ENCODE measurements around the gene ZNF786. TPM values are rescaled to one million over a fixed set of nuclear protein-coding genes. Genes with fewer than 3 reads are reported as not detected.
A peak's percentile ranks its signal among the peaks of the same experiment; 100 is the strongest.

The ZNF786 gene
- total and polyA plus RNA-seq, 9 of the 15 experiments (the other 6 are each of a cell fraction or from before 2014, with no cell fraction given): 0.31 to 5.4 (median 3.0) TPM

GRCh38 chr7:149093228-149093627, 2.7 kb upstream of the ZNF786 start:
- ChIA-PET POLR2A (interaction anchor here (1.2 kb wide), 1 partner anchor 33 kb away, joined by 4 read pairs; no protein-coding TSS in a partner anchor), CTCF (ENCODE audit: low intra/inter-chr PET ratio) (no interaction called here)
- intact Hi-C loops (cut with micrococcal nuclease) (loop anchor here (5.0 to 10.0 kb wide), 4 partner anchors 104 to 586 kb away; partner anchors contain the start of gene ZNF282), in situ Hi-C loops (cut with MboI) (no loop called here)
- Histone ChIP-seq H3K9me3 (replicated peaks; ENCODE audit: control insufficient read depth, insufficient read depth, low read depth, low read length) (no peaks in the 10 kb centered on the region), H3K36me3 (ENCODE audit: control insufficient read depth, insufficient read depth, low read length) (no peaks in the 10 kb centered on the region), H3K79me2 (ENCODE audit: control insufficient read depth, insufficient read depth, low read length) (peaks cover 7% of the 10 kb centered on the region; the same call in 1 of the 3 replicates), H3K4me2 (ENCODE audit: insufficient read depth, low read length) (no peak overlapping the region), H3K9me1 (ENCODE audit: control insufficient read depth, insufficient read depth, low read length) (no peaks in the 10 kb centered on the region), H3K4me3 (no peak overlapping the region), H3K27me3 (ENCODE audit: control insufficient read depth in 2 of 2, insufficient read depth in 2 of 2, low read length in 2 of 2) (no peaks in the 10 kb centered on the region), H2AFZ (ENCODE audit: low read depth, low read length) (peak overlapping the region; percentile 11; the same call in 1 of the 2 replicates), H3K27ac (ENCODE audit: extremely low read depth, low read depth, low read length) (no peak overlapping the region), H3K4me1 (replicated peaks in 1 of 2; ENCODE audit: control insufficient read depth in 2 of 2, insufficient read depth in 2 of 2, low read length in 2 of 2) (peaks cover 7 to 29% of the 10 kb centered on the region in 2 experiments), H4K20me1 (replicated peaks; ENCODE audit: control insufficient read depth, insufficient read depth, low read length) (no peaks in the 10 kb centered on the region), H3K9ac (ENCODE audit: insufficient read depth in 1 of 2, low read depth in 2 of 2, low read length in 2 of 2) (no peak overlapping the region)
- peak; percentile 81 for FAIRE-seq
- 6% methylated on average over 4 of the region's 4 CpGs for WGBS (ENCODE audit: insufficient coverage, low coverage, missing lambda C conversion rate)
- peak in 2 of 4 experiments; percentile 48 to 62 for DNase-seq (ENCODE audit: extremely low read depth in 1 of 4, low spot score in 3 of 4)
- BruUV-seq (replicated peaks): no TSS peak
- no peak for ATAC-seq
- TF ChIP-seq NR0B1 (IDR thresholded peaks at IDR 0.05; ENCODE audit: partially characterized antibody) (no peak), ZNF449 (CRISPR knock-in tag; IDR thresholded peaks at IDR 0.05) (no peak), EP300 (IDR thresholded peaks at IDR 0.05; ENCODE audit: low read length) (0 out of 2 replicates have a peak, but pooled peaks have one; percentile 11), BMI1 (IDR thresholded peaks at IDR 0.05; ENCODE audit: low read length) (no peak), ARID1B (IDR thresholded peaks at IDR 0.05) (peak; percentile 39), SOX6 (IDR thresholded peaks at IDR 0.05) (0 out of 2 replicates have a peak, but pooled peaks have one; percentile 22), ZNF274 (IDR thresholded peaks at IDR 0.05; ENCODE audit: borderline replicate concordance, low read depth, low read length) (no peak), DLX4 (CRISPR knock-in tag; IDR thresholded peaks at IDR 0.05) (no peak), CBFA2T3 (IDR thresholded peaks at IDR 0.05) (peak; percentile 73), MYBL2 (IDR thresholded peaks at IDR 0.05; ENCODE audit: low read depth) (no peak), MYBL2 (CRISPR knock-in tag; IDR thresholded peaks at IDR 0.05; ENCODE audit: borderline replicate concordance) (no peak), KDM1A (IDR thresholded peaks at IDR 0.05) (peak; percentile 39 to 50; a peak in 2 of 4 replicates), SETDB1 (IDR thresholded peaks at IDR 0.05; ENCODE audit: low read length) (no peak)
